T-helper 22 cell (primary cell): ENCODE results near the gene CDCA3.
A peak's percentile ranks its signal among the peaks of the same experiment; 100 is the strongest.
"Not testable (repeated sequence)": the region's sequence is repeated elsewhere in the genome, so short reads cannot be mapped to it uniquely, and the experiment has no call there.

Experiments
- DNase-seq: peaks from one replicate; pipeline ENCODE4 v3.0.0-alpha.2; 2020; ENCODE audit warnings: low read depth

The CDCA3 gene

DNA sequence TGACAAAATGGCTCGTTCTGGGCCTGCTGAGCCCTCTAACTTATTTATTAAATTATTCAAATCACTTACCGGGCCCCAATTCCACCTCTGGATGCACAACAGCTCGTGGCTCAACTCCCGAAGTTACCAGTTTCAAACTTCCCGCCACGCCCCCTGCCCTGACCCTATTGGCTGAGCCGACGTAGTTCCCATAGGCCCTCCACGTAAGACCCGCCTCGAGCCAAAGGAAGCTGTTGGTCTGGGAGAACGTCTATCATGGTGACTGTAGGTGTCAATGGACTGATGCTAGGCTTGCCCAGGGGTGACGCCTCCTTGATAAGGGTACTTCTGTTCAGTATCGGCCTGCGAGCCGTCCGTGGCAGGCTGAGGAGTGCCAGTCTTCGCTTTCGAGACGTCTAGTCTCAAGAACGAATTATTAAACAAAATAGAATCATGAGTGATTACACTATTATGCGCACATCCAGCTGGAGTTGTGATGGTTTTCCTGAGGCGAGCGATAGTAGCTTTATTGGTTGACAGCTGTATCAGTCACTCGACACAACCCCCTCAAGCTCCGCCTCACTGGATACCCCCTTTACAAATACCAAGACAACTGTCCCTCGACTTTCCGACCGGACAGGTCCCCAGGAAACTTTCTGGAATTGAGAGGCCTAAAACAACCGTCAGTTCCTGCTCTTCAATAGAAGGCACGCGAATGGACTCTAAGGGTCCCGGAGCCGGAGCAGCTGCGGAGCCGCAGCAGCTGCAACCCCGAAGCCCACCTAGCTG lies at the start of gene CDCA3:
CDCA3 (minus strand) TSS at position 134 of the 768 bp plus-strand sequence. CDS start 334 bp downstream, outside the sequence.
- peak; percentile 87 for DNase-seq

DNA sequence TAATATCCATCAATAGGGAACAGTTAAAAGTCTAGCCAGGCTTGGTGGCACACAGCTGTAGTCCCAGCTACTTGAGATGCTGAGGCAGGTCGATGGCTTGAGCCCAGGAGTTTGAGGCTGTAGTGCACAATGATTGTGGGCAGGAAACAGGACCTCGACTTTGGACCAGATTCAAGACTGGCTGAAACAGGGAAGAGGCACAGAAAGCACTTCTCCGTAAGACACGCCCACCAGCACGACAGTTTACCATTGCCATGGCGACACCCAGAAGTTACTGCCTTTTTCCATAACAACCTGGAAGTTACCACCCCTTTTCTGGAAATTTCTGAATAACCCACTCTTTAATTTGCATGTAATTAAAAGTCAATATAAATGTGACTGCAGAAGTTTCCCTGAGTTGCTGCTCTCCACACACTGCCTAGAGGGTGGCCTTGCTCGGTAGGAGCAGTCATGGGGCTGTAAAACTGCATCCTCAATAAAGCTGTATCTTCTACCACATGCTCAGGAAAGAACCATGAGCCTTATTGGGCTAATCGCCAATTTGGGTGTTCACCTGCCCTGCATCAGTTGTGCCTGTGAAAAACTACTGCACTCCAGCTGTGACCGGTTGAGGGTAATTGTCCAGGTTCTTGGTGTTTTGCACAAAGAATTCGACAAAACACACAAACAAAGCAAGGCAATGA lies 48.9 kb upstream of the CDCA3 start:
- no peak for DNase-seq

DNA sequence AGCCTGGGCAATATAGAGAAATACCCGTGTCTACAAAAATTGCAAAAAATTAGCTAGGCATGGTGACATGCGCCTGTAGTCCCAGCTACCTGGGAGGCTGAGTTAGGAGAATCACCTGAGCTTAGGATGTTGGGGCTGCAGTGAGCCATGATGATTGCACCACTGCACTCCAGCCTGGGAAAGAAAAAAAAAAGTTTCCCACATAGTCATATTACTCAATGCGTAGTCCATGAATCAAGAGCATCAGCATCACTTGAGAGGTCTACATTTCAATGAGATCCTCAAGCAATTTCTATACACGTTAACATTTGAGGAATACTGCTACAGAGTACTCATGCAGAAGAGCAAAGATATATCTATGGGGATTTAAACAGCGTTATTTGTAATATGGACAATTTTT lies 48.3 kb upstream of the CDCA3 start:
- DNase-seq = no peak

DNA sequence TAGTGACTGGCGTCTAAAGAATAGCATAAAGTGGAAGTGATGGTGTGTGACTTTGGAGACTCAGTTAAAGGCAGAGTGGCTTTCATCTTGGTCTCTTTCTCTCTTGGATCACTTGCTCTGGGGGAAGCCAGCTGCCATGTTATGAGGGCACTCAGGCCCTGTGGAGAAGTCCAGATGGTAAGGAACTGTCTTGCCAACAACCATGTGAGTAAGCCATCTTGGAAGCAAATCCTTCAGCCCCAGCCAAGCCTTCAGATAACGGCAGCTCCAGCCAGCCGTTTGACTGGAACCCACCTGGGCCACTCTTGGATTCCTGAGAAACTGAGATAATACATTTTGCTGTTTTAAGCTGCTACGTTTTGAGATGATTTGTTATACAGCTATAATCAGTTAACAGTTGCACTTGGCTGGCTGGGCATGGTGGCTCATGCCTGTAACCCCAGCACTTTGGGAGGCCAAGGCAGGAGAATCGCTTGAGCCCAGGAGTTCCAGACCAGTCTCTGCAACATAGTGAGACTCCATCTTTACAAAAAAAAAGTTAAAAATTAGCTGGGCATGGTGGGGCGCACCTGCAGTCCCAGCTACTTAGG lies 45.9 kb upstream of the CDCA3 start:
- no peak for DNase-seq

DNA sequence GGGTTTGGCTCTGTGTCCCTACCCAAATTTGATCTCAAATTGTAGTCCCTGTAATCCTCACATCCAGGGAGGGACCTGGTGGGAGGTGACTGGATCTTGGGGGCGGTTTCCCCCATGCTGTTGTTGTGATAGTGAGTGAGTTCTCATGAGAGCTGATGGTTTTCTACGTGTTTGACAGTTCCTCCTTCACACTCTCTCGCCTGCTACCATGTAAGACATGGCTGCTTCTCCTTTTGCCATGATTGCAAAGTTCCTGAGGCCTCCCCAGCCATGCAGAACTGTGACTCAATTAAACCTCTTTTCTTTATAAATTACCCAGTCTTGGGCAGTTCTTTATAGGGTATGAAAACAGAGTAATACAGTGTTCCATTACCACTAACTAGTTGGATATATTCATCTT lies 43.2 kb upstream of the CDCA3 start:
- no peak for DNase-seq

GRCh38 chr12:6892683-6893082 lies 41.6 kb upstream of the CDCA3 start:
- DNase-seq = not testable (repeated sequence)

DNA sequence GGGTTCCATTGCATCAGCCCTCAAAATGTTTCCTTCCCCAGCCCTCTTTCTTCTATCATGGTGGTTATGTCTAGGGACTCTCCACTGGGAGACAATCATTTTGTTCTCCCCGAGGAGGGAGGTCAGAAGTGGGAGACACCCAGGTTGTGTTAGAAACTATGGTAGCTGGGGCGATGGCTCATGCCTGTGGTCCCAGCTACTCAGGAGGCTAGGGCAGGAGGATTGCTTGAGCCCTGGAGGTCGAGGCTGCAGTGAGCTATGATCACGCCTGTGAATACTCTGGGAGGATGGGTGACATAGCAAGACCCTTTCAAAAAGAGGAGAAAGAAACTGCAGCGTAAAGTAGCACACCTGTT lies 40.5 kb upstream of the CDCA3 start:
- DNase-seq = no peak

GRCh38 chr12:6890789-6891645 lies 39.9 kb upstream of the CDCA3 start:
- peak; percentile 97 for DNase-seq

GRCh38 chr12:6889775-6890573 lies 38.9 kb upstream of the CDCA3 start:
- DNase-seq = not testable (repeated sequence)

DNA sequence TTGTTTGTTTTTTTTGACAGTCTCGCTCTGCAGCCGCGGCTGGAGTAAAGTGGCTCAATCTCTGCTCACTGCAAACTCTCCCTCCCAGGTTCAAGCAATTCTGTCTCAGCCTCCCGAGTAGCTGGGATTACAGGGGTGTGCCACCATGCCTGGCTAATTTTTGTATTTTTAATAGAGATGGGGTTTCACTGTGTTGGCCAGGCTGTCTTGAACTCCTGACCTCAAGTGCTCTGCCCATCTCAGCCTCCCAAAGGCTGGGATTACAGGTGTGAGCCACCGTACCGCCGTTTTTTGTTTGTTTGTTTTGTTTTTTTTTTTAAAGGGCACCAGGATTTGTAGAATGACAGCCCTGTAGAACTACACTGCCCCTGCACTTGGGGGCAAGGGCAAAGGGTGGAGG lies 37.7 kb upstream of the CDCA3 start:
- not testable (repeated sequence) for DNase-seq

- no peak for DNase-seq
Measured at GRCh38 chr12:6888360-6888759, 37.3 kb upstream of the CDCA3 start.

DNA sequence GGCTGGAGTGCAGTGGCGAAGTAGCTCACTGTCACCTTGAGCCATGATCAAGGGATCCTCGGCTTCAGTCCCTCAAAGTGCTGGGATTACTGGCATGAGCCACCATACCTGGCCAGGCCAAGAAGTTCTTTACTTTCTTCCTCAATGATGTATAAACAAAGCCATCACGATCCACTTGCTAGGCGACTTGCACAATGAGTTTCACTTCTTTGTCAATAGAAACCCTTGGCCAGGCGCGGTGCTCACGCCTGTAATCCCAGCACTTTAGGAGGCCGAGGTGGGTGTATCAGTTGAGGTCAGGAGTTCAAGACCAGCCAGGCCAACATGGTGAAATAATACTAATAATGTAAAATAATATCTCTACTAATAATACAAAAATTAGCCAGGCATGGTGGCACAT lies 36.4 kb upstream of the CDCA3 start:
- no peak for DNase-seq

DNA sequence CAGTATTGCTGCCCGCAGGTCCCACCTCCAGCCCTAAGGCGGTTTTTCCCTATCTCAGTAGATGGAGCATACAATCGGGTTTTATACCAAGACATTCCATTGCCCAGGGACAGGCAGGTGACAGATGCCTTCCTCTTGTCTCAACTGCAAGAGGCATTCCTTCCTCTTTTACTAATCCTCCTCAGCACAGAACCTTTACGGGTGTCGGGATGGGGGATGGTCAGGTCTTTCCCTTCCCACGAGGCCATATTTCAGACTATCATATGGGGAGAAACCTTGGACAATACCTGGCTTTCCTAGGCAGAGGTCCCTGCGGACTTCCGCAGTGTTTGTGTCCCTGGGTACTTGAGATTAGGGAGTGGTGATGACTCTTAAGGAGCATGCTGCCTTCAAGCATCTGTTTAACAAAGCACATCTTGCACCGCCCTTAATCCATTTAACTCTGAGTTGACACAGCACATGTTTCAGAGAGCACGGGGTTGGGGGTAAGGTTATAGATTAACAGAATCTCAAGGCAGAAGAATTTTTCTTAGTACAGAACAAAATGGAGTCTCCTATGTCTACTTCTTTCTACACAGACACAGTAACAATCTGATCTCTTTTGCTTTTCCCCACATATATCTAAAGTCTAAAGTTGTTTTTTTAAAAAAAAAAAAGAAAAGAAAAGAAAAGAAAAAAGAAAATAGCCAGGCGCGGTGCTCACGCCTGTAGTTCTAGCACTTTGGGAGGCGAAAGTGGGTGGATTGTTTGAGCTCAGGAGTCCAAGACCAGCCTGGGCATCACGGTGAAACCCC lies 35.3 kb upstream of the CDCA3 start:
- DNase-seq = not testable (repeated sequence)

DNA sequence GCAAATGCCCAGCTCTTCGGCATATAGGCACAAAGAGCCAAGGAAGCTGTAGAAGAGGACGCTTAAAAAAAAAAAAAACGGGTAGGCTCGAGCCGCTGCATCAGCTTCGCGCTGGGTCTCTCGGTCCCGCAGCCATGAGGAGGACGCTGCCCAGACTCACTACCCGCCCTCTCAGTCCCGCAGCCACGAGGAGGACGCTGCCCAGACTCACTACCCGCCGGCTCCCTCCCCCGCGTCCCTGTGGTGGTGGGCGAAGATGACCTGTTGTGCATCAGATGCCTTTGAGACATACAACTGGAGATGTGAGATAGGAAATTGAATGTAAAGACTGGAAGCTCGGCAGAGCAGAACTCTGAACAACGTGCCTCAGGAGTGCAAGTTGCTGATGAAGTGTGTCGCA lies 33.5 kb upstream of the CDCA3 start:
- no peak for DNase-seq

DNA sequence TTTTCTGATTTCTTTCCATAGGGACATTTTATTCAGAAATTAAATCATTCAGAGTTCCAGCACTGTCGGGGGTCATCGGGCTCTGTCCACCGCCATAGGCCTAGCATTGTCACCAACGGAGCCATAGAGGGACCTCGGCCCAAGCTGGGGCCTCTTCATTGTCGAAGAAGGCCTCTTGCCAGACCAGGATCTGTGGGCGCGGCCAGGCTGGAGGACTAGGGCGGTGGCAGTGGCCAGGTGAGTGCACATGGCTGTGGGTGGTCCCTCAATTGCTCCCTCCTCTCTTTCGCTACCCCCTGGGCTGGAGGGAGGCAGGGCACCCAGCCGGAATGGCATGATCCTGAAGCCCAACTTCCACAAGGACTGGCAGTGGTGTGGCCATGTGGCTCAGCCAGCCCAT lies 32.6 kb upstream of the CDCA3 start:
- DNase-seq = no peak

- DNase-seq = no peak
Measured at GRCh38 chr12:6883252-6883651, 32.2 kb upstream of the CDCA3 start.

- not testable (repeated sequence) for DNase-seq
Measured at GRCh38 chr12:6879824-6880223, 28.7 kb upstream of the CDCA3 start.

DNA sequence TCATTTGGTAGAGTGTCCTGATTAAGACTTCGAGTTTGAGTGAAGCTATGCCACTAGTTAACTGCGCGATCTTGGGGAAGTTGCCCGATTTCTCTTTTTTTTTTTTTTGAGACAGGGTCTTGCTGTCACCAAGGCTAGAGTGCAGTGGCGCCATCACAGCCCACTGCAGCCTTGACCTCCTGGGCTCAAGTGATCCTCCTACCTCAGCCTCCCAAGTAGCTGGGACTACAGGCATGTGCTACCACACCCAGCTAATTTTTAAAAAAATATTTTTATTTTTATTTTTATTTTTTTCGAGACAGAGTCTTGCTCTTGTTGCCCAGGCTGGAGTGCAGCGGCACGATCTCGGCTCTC lies 22.9 kb upstream of the CDCA3 start:
- DNase-seq = not testable (repeated sequence)

DNA sequence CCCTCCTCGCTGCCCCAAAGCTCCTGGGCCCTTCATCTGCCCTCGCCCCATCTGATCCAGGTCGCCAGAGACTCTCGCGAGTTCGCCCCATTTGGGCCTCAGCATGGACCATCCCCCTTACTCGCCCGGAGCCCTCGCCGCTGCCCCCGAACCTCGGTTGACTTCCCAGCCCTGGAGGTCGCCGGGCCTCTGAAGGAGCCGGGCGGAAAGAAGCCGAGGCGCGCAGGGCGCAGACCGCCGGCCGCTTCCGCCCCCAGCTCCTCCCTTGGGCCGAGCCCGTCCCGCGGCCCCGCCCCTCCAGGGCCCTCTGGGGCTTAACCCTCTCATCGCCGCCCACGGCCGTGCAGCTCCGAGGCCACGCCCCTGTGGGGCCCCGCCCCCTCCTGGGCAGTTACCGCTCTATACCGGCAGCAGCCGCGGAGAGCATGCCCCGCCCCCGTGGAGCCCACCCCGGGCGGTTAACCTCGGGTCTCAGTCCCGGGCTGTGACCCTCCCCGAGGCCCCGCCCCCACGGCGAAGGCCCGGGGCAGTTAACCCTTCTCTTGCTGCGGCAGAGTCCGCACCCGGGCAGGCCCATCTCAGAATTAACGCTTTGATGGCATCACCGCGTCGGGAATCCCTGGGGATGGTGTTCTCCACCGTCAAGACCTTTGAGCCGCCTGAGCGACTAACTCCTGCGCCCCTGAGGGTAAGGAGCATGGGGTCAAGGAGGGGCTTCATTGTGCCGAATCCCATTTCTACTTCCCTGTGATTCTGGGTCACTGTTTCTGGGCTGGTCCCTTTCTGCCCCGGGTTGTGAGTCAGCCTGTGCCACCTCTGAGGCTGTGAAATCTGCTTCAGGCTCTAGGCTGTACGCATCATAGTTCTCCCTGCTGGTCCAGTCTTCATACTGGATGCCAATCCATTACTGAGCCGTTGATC lies 22.3 kb upstream of the CDCA3 start, which contains the start of gene SPSB2:
SPSB2 (minus strand) TSS at position 210 of the 921 bp plus-strand sequence. CDS start 402 bp downstream, outside the sequence.
- peak; percentile 97 for DNase-seq
